IMR-90 (cell line): ENCODE measurements around the gene KRT38. TPM values are rescaled to one million over a fixed set of nuclear protein-coding genes. Genes with fewer than 3 reads are reported as not detected.

ENCODE experiments used
- ATAC-seq: fragments of 200-7000 bp; cut with Tn5 transposase; 2 replicates; pipeline ENCODE4 v1.9.1; 2020; ENCODE audit warnings: low read depth, mild to moderate bottlenecking, moderate library complexity
- BruUV-seq: library from RNA; stranded (reverse); fragments of 400-500 nt; replicated peaks from 2 replicates; lab custom pipeline; 2021; lab: Mats Ljungman, UMichigan
- CTCF ChIA-PET: fragments of 300-600 bp; formaldehyde crosslinking; extraction: SDS; loops from one replicate; lab custom pipeline; 2021; ENCODE audit warnings: antibody characterized with exemption; lab: Yijun Ruan, JAX
- POLR2A ChIA-PET: fragments of 300-600 bp; sonication (Branson Sonifier 250); formaldehyde crosslinking; loops from one replicate; lab custom pipeline; 2022; ENCODE audit warnings: antibody characterized with exemption; ENCODE audit not compliant: unreplicated experiment; lab: Charles Lee
- DNase-seq: peaks from one replicate; pipeline ENCODE4 v3.0.0; 2013
- H2AFZ ChIP-seq: replicated peaks from 2 replicates; pipeline ENCODE3; 2013; ENCODE audit warnings: low read length, mild to moderate bottlenecking; ENCODE audit not compliant: poor library complexity
- H2AK5ac ChIP-seq: 2 replicates; pipeline ENCODE4 v1.6.1; 2013; ENCODE audit warnings: low read depth, low read length, inconsistent platforms
- H2AK9ac ChIP-seq: replicated peaks from 2 replicates; pipeline ENCODE3; 2013; ENCODE audit warnings: mild to moderate bottlenecking, low read depth, low read length, moderate library complexity; ENCODE audit not compliant: poor library complexity
- H2BK120ac ChIP-seq: 2 replicates; pipeline ENCODE4 v1.6.1; 2013; ENCODE audit warnings: low read depth, low read length, inconsistent platforms
- H2BK15ac ChIP-seq: 3 replicates; pipeline ENCODE4 v1.6.1; 2013; ENCODE audit warnings: low read depth, low read length, inconsistent platforms
- H2BK20ac ChIP-seq: 2 replicates; pipeline ENCODE4 v1.6.1; 2013; ENCODE audit warnings: low read depth, mild to moderate bottlenecking, inconsistent platforms, low read length, moderate library complexity
- H2BK5ac ChIP-seq: 2 replicates; pipeline ENCODE4 v1.6.1; 2013; ENCODE audit warnings: mild to moderate bottlenecking, low read depth, low read length, inconsistent platforms; ENCODE audit not compliant: poor library complexity, severe bottlenecking
- H3K14ac ChIP-seq: replicated peaks from 2 replicates; pipeline ENCODE4 v1.6.1; 2013; ENCODE audit warnings: low read depth, low read length, inconsistent platforms
- H3K18ac ChIP-seq: 2 replicates; pipeline ENCODE4 v1.6.1; 2013; ENCODE audit warnings: low read depth, low read length, control low read depth
- H3K23ac ChIP-seq: 2 replicates; pipeline ENCODE4 v1.6.1; 2013; ENCODE audit warnings: low read depth, low read length, inconsistent platforms
- H3K27ac ChIP-seq: 2 replicates; pipeline ENCODE4 v1.5.1; 2013; ENCODE audit warnings: mild to moderate bottlenecking, control low read depth, low read length; ENCODE audit not compliant: insufficient read depth
- H3K27me3 ChIP-seq: 2 replicates; pipeline ENCODE4 v1.6.1; 2013; ENCODE audit warnings: low read length; ENCODE audit not compliant: control insufficient read depth, insufficient read depth
- H3K36me3 ChIP-seq: 2 replicates; pipeline ENCODE4 v1.6.1; 2013; ENCODE audit warnings: low read length, mixed read lengths; ENCODE audit not compliant: control insufficient read depth, insufficient read depth
- H3K4ac ChIP-seq: 2 replicates; pipeline ENCODE4 v1.6.1; 2013; ENCODE audit warnings: low read depth, low read length, inconsistent platforms
- H3K4me1 ChIP-seq: 2 replicates; pipeline ENCODE4 v1.6.1; 2013; ENCODE audit warnings: low read length, mixed read lengths; ENCODE audit not compliant: control insufficient read depth, insufficient read depth
- H3K4me2 ChIP-seq: 2 replicates; pipeline ENCODE4 v1.6.1; 2013; ENCODE audit warnings: low read depth, mild to moderate bottlenecking, control low read depth, low read length, moderate library complexity
- H3K4me3 ChIP-seq: 2 replicates; pipeline ENCODE4 v1.5.1; 2013; ENCODE audit warnings: low read depth, mild to moderate bottlenecking, control low read depth, low read length, moderate library complexity; ENCODE audit not compliant: insufficient read depth
- H3K56ac ChIP-seq: 2 replicates; pipeline ENCODE4 v1.6.1; 2013; ENCODE audit warnings: low read length, inconsistent platforms; ENCODE audit not compliant: insufficient read depth; ENCODE audit errors: extremely low read depth
- H3K79me1 ChIP-seq, 2 experiments: 2 replicates each; pipeline ENCODE4 v1.6.1; 2013; ENCODE audit warnings: low read length in 2 of 2, inconsistent platforms in 1 of 2, low read depth in 1 of 2
- H3K9ac ChIP-seq: 2 replicates; pipeline ENCODE4 v1.6.1; 2013; ENCODE audit warnings: low read depth, low read length, control low read depth
- H3K9me1 ChIP-seq: 2 replicates; pipeline ENCODE4 v1.6.1; 2013; ENCODE audit warnings: low read length, inconsistent platforms; ENCODE audit not compliant: insufficient read depth
- H3K9me3 ChIP-seq: 2 replicates; pipeline ENCODE4 v1.6.1; 2013; ENCODE audit warnings: low read length; ENCODE audit not compliant: control insufficient read depth, insufficient read depth
- H4K20me1 ChIP-seq: 2 replicates; pipeline ENCODE4 v1.6.1; 2013; ENCODE audit warnings: low read length, inconsistent platforms; ENCODE audit not compliant: insufficient read depth
- H4K5ac ChIP-seq: 2 replicates; pipeline ENCODE4 v1.6.1; 2013; ENCODE audit warnings: mild to moderate bottlenecking, low read depth, low read length, control low read depth
- H4K8ac ChIP-seq, 2 experiments: 2 replicates each; pipeline ENCODE4 v1.6.1; 2013; ENCODE audit warnings: low read depth in 2 of 2, low read length in 2 of 2, control low read depth in 1 of 2, inconsistent platforms in 1 of 2
- H4K91ac ChIP-seq: 2 replicates; pipeline ENCODE4 v1.6.1; 2013; ENCODE audit warnings: low read depth, low read length, inconsistent platforms; ENCODE audit not compliant: insufficient read depth
- BHLHE40 ChIP-seq: fragments of 150-350 bp; IDR thresholded peaks from 2 replicates; pipeline ENCODE4 v1.6.1; 2016; ENCODE audit warnings: mild to moderate bottlenecking, low read depth, low read length
- MXI1 ChIP-seq: IDR thresholded peaks from 2 replicates; pipeline ENCODE4 v1.6.1; 2012; ENCODE audit warnings: low read depth, mild to moderate bottlenecking, low read length, moderate library complexity, borderline replicate concordance
- NFE2L2 ChIP-seq: fragments of 150-350 bp; IDR thresholded peaks from 2 replicates; pipeline ENCODE4 v1.6.1; 2016; ENCODE audit warnings: low read depth, mild to moderate bottlenecking, low read length
- POLR2A ChIP-seq: IDR thresholded peaks from 2 replicates; pipeline ENCODE4 v1.6.1; 2012; ENCODE audit warnings: mild to moderate bottlenecking, low read depth, low read length
- RCOR1 ChIP-seq: IDR thresholded peaks from 2 replicates; pipeline ENCODE4 v1.6.1; 2012; ENCODE audit warnings: mild to moderate bottlenecking, low read length, improper control_type of control experiment; ENCODE audit not compliant: insufficient replicate concordance
- SMC3 ChIP-seq: fragments of 150-350 bp; IDR thresholded peaks from 2 replicates; pipeline ENCODE4 v1.6.1; 2016; ENCODE audit warnings: low read depth, mild to moderate bottlenecking, antibody characterized with exemption, low read length, moderate library complexity
- WGBS, 2 experiments: methylation state at CpG; one replicate each; pipeline versions ENCODE4 v1.1.5 to v1.1.7; 2013; ENCODE audit warnings: missing lambda C conversion rate in 2 of 2; ENCODE audit not compliant: insufficient read length in 1 of 2; ENCODE audit errors: extremely low coverage in 2 of 2; 5-methylcytosine and 5-hydroxymethylcytosine counted together
- dilution Hi-C: fragments of 300-500 bp; cut with HindIII; formaldehyde crosslinking; loops from one replicate; pipeline ENCODE4 v1.14.3; 2018; ENCODE audit warnings: low sequenced_read_pairs; ENCODE audit not compliant: unreplicated experiment
- in situ Hi-C: fragments of 300-500 bp; cut with MboI; formaldehyde crosslinking; loops from 3 replicates; pipeline ENCODE4 v1.14.3; 2019; ENCODE audit warnings: low sequenced_read_pairs, inconsistent platforms, mixed read lengths
- intact Hi-C: fragments of 100-400 bp; cut with micrococcal nuclease; formaldehyde crosslinking; loops from 2 replicates; pipeline ENCODE4 v1.10.0; 2022
- polyA plus RNA-seq, 3 experiments: library from polyadenylated mRNA; depleted of rRNA; stranded (reverse); fragments of >200 nt; gene quantifications; 2 replicates each; pipeline ENCODE4 v1.2.3, GENCODE V29; 2012; ENCODE audit warnings: low replicate concordance in 1 of 3
- total RNA-seq: library from RNA; depleted of rRNA; stranded (reverse); fragments of >200 nt; gene quantifications from 2 replicates; pipeline ENCODE4 v1.2.3, GENCODE V29; 2012
- TF ChIP-seq, protein P1 (sequence below): fragments of 150-350 bp; IDR thresholded peaks from 2 replicates; pipeline ENCODE4 v1.6.1; 2017; ENCODE audit warnings: mild to moderate bottlenecking, antibody characterized with exemption, low read length, low read depth
- TF ChIP-seq, protein P2 (sequence below): conservative IDR thresholded peaks from 2 replicates; pipeline ENCODE4 v1.5.1; 2012; ENCODE audit warnings: mild to moderate bottlenecking, low read depth, low read length, improper control_type of control experiment

KRT38 gene
- total and polyA plus RNA-seq, 2 of the 4 experiments (the other 2 are of a cell fraction), result 0.09 TPM; not detected in 1

DNA sequence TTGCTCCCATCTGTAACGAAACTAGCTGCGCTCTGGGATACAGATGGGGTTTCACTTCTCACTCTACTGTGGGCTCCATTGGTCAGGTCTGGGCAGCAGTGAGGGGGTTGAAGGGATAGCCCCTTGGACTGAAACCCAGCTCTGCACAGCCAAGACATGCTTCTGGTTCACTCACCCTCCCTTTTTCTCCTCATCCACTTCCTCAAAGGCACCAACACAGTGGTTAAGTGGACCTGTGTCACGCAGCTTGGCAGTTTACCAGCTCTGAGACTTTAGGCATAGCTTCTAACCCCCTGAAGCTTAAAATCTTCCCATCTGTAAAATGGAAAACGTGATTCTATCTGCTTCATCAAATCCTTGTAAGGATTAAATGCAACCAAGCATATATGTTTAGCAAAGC, 11.5 kb upstream of the KRT38 start:
- Histone ChIP-seq H3K18ac (no peak overlapping the region), H3K9me1 (peaks cover 5% of the 10 kb centered on the region), H3K4me3 (no peak overlapping the region), H3K4me2 (no peak overlapping the region), H2BK5ac (no peak overlapping the region), H3K27ac (no peak overlapping the region), H2AFZ (no peak overlapping the region), H3K79me1 (no peaks in the 10 kb centered on the region), H2AK5ac (no peak overlapping the region), H3K9me3 (peaks cover 14% of the 10 kb centered on the region), H3K27me3 (peaks cover 5% of the 10 kb centered on the region), H4K8ac (no peak overlapping the region), H3K14ac (no peak overlapping the region), H2BK15ac (no peak overlapping the region), H4K91ac (no peak overlapping the region), H3K56ac (no peak overlapping the region), H2BK120ac (no peak overlapping the region), H2AK9ac (no peak overlapping the region), H4K20me1 (no peaks in the 10 kb centered on the region), H3K9ac (no peak overlapping the region), H3K36me3 (no peaks in the 10 kb centered on the region), H3K4ac (no peak overlapping the region), H3K23ac (no peak overlapping the region), H2BK20ac (0 out of 2 replicates have a peak overlapping the region, but pooled peaks have one; percentile 3), H4K5ac (no peak overlapping the region), H3K4me1 (peaks cover 6% of the 10 kb centered on the region)
- DNase-seq, result no peak
- ChIA-PET CTCF (no interaction called here), POLR2A (no interaction called here)
- no peak for ATAC-seq
- dilution Hi-C loops (no loop called here), intact Hi-C loops (no loop called here), in situ Hi-C loops (no loop called here)
- WGBS, 2 experiments, result no CpG with 5 or more reads among the region's 4 CpGs
- TF ChIP-seq SMC3 (no peak), MXI1 (no peak), BHLHE40 (no peak), POLR2A (no peak), RCOR1 (no peak), NFE2L2 (no peak)
- TF ChIP-seq, protein P1, sequence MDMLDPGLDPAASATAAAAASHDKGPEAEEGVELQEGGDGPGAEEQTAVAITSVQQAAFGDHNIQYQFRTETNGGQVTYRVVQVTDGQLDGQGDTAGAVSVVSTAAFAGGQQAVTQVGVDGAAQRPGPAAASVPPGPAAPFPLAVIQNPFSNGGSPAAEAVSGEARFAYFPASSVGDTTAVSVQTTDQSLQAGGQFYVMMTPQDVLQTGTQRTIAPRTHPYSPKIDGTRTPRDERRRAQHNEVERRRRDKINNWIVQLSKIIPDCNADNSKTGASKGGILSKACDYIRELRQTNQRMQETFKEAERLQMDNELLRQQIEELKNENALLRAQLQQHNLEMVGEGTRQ, result no peak
- TF ChIP-seq, protein P2, sequence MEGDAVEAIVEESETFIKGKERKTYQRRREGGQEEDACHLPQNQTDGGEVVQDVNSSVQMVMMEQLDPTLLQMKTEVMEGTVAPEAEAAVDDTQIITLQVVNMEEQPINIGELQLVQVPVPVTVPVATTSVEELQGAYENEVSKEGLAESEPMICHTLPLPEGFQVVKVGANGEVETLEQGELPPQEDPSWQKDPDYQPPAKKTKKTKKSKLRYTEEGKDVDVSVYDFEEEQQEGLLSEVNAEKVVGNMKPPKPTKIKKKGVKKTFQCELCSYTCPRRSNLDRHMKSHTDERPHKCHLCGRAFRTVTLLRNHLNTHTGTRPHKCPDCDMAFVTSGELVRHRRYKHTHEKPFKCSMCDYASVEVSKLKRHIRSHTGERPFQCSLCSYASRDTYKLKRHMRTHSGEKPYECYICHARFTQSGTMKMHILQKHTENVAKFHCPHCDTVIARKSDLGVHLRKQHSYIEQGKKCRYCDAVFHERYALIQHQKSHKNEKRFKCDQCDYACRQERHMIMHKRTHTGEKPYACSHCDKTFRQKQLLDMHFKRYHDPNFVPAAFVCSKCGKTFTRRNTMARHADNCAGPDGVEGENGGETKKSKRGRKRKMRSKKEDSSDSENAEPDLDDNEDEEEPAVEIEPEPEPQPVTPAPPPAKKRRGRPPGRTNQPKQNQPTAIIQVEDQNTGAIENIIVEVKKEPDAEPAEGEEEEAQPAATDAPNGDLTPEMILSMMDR, result no peak
- BruUV-seq, result no TSS peak
